Measurements from ENCODE around the gene LSAMP. TPM values are rescaled to one million over a fixed set of nuclear protein-coding genes. Genes with fewer than 3 reads are reported as not detected.

The LSAMP gene
- total and polyA plus RNA-seq, 7 donors: 0.23 to 47.1 (median 22.9) TPM

GRCh38 chr3:116050311-116050915, 394.9 kb downstream of the LSAMP start:
- TF ChIP-seq POLR2A (IDR thresholded peaks at IDR 0.05) (no peak), EP300 (IDR thresholded peaks at IDR 0.05) (no peak), CTCF (IDR thresholded peaks at IDR 0.05) (no peak), POLR2AphosphoS5 (IDR thresholded peaks at IDR 0.05) (no peak)
- Histone ChIP-seq H3K27me3 (no peaks in the 10 kb centered on the region), H3K4me1 (peaks cover 0 to 12% (median 8%) of the 10 kb centered on the region in 4 donors), H3K27ac (no peak overlapping the region), H3K36me3 (no peaks in the 10 kb centered on the region), H3K9me3 (no peaks in the 10 kb centered on the region), H3K4me3 (no peak overlapping the region)
- intact Hi-C loops (cut with DNase I): no loop called here
- 74 to 78% methylated on average over 2 of the region's 2 CpGs for WGBS, 2 donors
- no peak for DNase-seq

- H3K4me3 ChIP-seq: no peak overlapping the region
- H3K9me3 ChIP-seq: no peaks in the 10 kb centered on the region
- no peaks in the 10 kb centered on the region for H3K27me3 ChIP-seq
- DNase-seq: no peak
- intact Hi-C loops (cut with DNase I): no loop called here
- H3K4me1 ChIP-seq: peaks cover 0 to 12% (median 8%) of the 10 kb centered on the region in 4 donors
- H3K27ac ChIP-seq: no peak overlapping the region
- no peak for TF ChIP-seq POLR2A (IDR thresholded peaks at IDR 0.05)
- no peak for TF ChIP-seq POLR2AphosphoS5 (IDR thresholded peaks at IDR 0.05)
- TF ChIP-seq CTCF (IDR thresholded peaks at IDR 0.05): no peak
- TF ChIP-seq EP300 (IDR thresholded peaks at IDR 0.05): no peak
- H3K36me3 ChIP-seq: no peaks in the 10 kb centered on the region
Measured at GRCh38 chr3:116048991-116049390, 396.3 kb downstream of the LSAMP start.

GRCh38 chr3:116046350-116046749, 398.9 kb downstream of the LSAMP start:
- Histone ChIP-seq H3K27ac (no peak overlapping the region), H3K27me3 (no peaks in the 10 kb centered on the region), H3K9me3 (no peaks in the 10 kb centered on the region), H3K4me3 (no peak overlapping the region), H3K4me1 (peaks cover 0 to 12% (median 8%) of the 10 kb centered on the region in 4 donors), H3K36me3 (no peaks in the 10 kb centered on the region)
- TF ChIP-seq CTCF (IDR thresholded peaks at IDR 0.05) (no peak), EP300 (IDR thresholded peaks at IDR 0.05) (no peak), POLR2A (IDR thresholded peaks at IDR 0.05) (no peak)
- WGBS, 2 donors: 66% methylated on average over 3 of the region's 3 CpGs
- intact Hi-C loops (cut with DNase I): no loop called here
- DNase-seq: no peak

GRCh38 chr3:116045314-116045713, 400.0 kb downstream of the LSAMP start:
- intact Hi-C loops (cut with DNase I): no loop called here
- TF ChIP-seq POLR2A (IDR thresholded peaks at IDR 0.05): no peak
- no peak for TF ChIP-seq EP300 (IDR thresholded peaks at IDR 0.05)
- no peak for TF ChIP-seq POLR2AphosphoS5 (IDR thresholded peaks at IDR 0.05)
- no peak for TF ChIP-seq CTCF (IDR thresholded peaks at IDR 0.05)
- Histone ChIP-seq H3K36me3 (no peaks in the 10 kb centered on the region), H3K4me1 (peaks cover 0 to 11% (median 3%) of the 10 kb centered on the region in 4 donors), H3K9me3 (no peaks in the 10 kb centered on the region), H3K27ac (no peak overlapping the region), H3K4me3 (no peak overlapping the region), H3K27me3 (no peaks in the 10 kb centered on the region)
- no peak for DNase-seq

- H3K36me3 ChIP-seq: no peaks in the 10 kb centered on the region
- no peak overlapping the region for H3K27ac ChIP-seq
- no peaks in the 10 kb centered on the region for H3K9me3 ChIP-seq
- no peak for DNase-seq
- intact Hi-C loops (cut with DNase I): no loop called here
- peaks cover 0 to 5% (median 0%) of the 10 kb centered on the region in 4 donors for H3K4me1 ChIP-seq
- H3K4me3 ChIP-seq: no peak overlapping the region
- TF ChIP-seq EP300 (IDR thresholded peaks at IDR 0.05) (no peak), CTCF (IDR thresholded peaks at IDR 0.05) (no peak), POLR2AphosphoS5 (IDR thresholded peaks at IDR 0.05) (no peak), POLR2A (IDR thresholded peaks at IDR 0.05) (no peak)
- no peaks in the 10 kb centered on the region for H3K27me3 ChIP-seq
- WGBS, 2 donors: 83 to 90% methylated on average over 3 of the region's 3 CpGs
Measured at GRCh38 chr3:116040152-116040551, 405.1 kb downstream of the LSAMP start.

Data from sigmoid colon (tissue), 7 donors.